Activated naive CD4-positive, alpha-beta T cell treated with anti-CD3 and anti-CD28 coated beads, Interleukin-2, amount 50 U/mL, for 24 hours (primary cell): ENCODE results near the gene SLC9A9.
"Not testable (repeated sequence)": the region's sequence is repeated elsewhere in the genome, so short reads cannot be mapped to it uniquely, and the experiment has no call there.

Experiments
- H3K27ac Mint-ChIP-seq: one replicate; pipeline ENCODE4 v1.8.0; 2021; ENCODE audit warnings: mild to moderate bottlenecking, mixed read lengths
- H3K27me3 Mint-ChIP-seq: one replicate; pipeline ENCODE4 v1.8.0; 2021; ENCODE audit warnings: mixed read lengths
- H3K36me3 Mint-ChIP-seq: one replicate; pipeline ENCODE4 v1.8.0; 2021; ENCODE audit warnings: mixed read lengths
- H3K4me1 Mint-ChIP-seq: one replicate; pipeline ENCODE4 v1.8.0; 2021; ENCODE audit warnings: mixed read lengths
- H3K4me3 Mint-ChIP-seq: one replicate; pipeline ENCODE4 v1.8.0; 2021; ENCODE audit warnings: mild to moderate bottlenecking, mixed read lengths
- H3K9me3 Mint-ChIP-seq: one replicate; pipeline ENCODE4 v1.8.0; 2021; ENCODE audit warnings: mixed read lengths

The SLC9A9 gene

DNA sequence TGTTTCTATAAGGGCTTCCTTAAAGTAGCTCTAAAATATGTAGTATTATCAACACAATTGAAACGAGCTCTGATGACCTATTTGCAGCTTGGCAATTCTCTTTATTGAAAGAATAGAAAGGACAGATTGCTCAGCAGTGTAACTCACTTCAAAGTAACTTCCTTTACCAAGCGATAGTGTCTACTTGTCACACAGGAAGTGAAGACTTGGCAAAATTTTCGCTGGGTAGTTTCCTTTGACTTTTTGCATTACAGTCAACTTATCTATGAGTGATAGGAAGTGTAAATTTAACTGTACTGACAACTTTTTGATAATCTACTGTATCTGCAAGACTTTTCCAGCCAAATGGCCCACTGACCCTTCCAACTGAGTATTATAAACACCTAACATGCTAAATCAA lies 22.8 kb downstream of the SLC9A9 start:
- no peak overlapping the region for H3K4me3 Mint-ChIP-seq
- peak overlapping the region; percentile 52 for H3K27ac Mint-ChIP-seq
- H3K36me3 Mint-ChIP-seq = peaks cover 23% of the 10 kb centered on the region
- H3K9me3 Mint-ChIP-seq = peaks cover 6% of the 10 kb centered on the region
- H3K27me3 Mint-ChIP-seq = no peaks in the 10 kb centered on the region
- H3K4me1 Mint-ChIP-seq = peaks cover 27% of the 10 kb centered on the region

DNA sequence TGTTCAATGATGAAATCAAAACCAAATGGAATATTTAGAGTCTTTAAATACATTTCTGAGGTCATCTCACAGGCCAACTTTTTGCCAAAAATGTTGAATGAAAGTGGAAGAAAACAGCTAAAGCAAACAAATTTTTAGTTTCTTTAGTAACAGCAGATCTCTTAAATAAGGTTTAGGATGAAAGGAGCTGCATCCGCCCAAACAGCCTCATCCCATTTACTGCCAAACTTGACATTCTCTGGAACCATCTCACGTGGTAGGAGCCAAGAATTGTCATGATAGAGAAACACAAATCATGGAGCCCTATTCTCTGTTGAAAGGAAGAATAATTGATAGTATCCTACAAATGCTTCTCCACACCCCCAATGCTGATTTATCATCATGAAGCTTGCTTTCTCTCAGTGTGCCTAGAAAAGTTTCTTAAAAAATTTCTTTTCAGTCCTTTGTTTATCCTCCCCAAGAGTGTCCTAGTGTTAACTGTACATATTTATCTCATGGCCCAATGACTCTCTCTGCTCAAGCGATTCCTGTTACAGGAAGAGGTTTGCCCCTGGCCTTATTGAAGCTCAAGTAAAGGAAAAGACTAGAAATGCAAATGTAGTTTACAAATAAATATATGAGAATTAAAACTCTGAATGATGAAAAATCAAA lies 23.4 kb downstream of the SLC9A9 start:
- Mint-ChIP-seq H3K27ac (no peak overlapping the region), H3K4me1 (peaks cover 23% of the 10 kb centered on the region)

DNA sequence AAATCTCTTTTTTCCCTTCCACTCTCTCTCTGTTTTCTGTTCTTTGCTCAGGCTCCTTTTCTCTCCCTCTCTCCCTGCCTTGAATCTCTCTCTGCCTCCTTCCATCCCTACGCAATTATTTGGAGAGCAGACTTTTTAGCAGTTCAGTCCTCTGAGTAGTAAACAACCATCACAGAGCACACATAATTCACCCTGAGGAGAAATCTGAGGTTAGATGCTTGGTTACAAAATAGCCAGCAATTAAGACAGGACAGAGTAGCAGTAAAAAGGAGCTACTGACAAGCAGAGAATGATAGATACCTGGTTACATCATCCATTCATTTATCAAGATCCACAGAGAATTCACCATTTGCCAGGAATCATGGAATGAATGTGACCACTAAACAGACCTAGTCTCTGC lies 25.5 kb downstream of the SLC9A9 start:
- peaks cover 23% of the 10 kb centered on the region for H3K4me1 Mint-ChIP-seq
- H3K27me3 Mint-ChIP-seq = no peaks in the 10 kb centered on the region
- H3K4me3 Mint-ChIP-seq = no peak overlapping the region
- peaks cover 6% of the 10 kb centered on the region for H3K9me3 Mint-ChIP-seq
- peak overlapping the region; percentile 79 for H3K27ac Mint-ChIP-seq
- H3K36me3 Mint-ChIP-seq = peaks cover 9% of the 10 kb centered on the region

More for the DNA sequence above, 23.4 kb downstream of the SLC9A9 start:
- no peak overlapping the region for H3K4me3 Mint-ChIP-seq
- no peaks in the 10 kb centered on the region for H3K27me3 Mint-ChIP-seq
- peaks cover 6% of the 10 kb centered on the region for H3K9me3 Mint-ChIP-seq
- H3K36me3 Mint-ChIP-seq = peaks cover 21% of the 10 kb centered on the region

DNA sequence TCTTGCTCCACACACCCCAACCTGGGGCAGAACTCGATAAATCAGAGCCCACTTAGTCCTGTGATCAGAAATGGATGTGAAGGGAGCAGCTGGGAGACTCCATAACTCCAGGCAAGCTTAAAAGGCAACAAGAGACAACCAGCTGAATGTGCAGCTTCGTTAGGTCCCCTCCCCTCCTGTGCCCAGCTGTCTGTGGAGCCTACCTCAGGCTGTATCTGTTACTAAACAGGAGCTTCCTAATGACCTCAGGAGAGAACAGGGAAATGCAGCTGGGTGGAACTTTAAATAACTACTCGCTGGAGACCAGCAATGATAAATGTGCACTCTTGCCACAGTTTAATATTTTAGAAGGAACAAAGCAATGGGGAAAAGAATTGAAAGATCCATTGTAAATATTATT lies 25.9 kb downstream of the SLC9A9 start:
- H3K4me1 Mint-ChIP-seq = peaks cover 23% of the 10 kb centered on the region
- peaks cover 11% of the 10 kb centered on the region for H3K36me3 Mint-ChIP-seq
- H3K27me3 Mint-ChIP-seq = no peaks in the 10 kb centered on the region
- no peak overlapping the region for H3K27ac Mint-ChIP-seq
- H3K9me3 Mint-ChIP-seq = peaks cover 6% of the 10 kb centered on the region
- H3K4me3 Mint-ChIP-seq = no peak overlapping the region

DNA sequence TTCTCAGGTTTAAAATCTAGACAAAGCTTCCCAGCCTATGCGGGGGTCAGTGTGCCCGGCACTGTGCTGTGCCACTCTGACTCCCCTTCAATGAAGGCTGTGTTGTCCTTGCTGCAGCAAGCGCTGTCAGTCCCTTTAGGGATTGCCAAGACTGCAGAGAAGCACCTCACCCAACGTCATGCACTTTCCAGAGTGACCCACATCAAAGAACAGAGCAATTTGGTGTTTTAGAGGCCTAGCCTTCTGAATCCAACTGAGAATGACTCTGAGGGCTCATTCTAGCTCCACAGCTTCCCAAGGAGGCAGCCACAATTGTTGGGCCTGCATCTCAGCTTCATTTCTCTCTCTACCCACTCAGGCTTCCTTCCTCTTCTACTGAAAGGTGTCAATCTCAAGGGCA lies 26.4 kb downstream of the SLC9A9 start:
- Mint-ChIP-seq H3K36me3 (peaks cover 11% of the 10 kb centered on the region), H3K27ac (no peak overlapping the region), H3K4me1 (peaks cover 22% of the 10 kb centered on the region), H3K9me3 (peaks cover 5% of the 10 kb centered on the region), H3K4me3 (no peak overlapping the region), H3K27me3 (no peaks in the 10 kb centered on the region)

DNA sequence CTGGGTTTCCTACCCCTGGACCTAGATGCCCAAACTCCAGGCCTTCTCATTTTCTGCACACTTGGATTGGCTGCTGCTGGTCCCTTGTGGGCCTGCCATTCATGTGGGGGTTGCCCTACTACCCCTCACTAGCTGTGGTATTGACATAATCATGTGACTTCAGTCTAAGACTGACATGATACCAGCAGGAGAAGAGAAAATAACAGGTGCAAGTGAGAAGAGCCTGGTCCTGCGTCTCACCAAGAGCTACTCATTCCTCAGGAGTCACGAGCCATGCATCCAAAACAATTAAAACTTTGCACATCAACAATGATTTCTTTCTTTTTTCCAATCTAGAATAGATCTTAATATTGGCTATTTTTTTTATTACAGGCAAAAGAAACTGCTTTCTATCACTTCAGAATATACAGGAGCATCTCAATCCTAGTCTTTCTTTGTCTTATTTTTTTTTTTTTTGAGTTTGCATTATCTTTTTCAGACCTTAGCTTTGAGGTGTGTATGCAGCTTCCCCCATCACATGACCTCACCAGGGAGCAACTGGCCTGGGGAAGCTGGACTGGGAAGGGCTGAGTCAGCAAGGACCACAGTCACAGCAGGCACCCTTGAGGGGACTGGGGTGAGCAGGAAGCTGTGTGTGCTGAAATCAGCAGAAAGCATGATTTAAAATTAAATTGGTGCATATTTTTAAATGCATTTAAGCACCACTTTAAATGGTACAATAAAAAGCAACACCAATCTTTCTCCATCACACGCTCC lies 27.6 kb downstream of the SLC9A9 start:
- H3K27me3 Mint-ChIP-seq = no peaks in the 10 kb centered on the region
- H3K4me3 Mint-ChIP-seq = no peak overlapping the region
- H3K4me1 Mint-ChIP-seq = peaks cover 11% of the 10 kb centered on the region
- H3K9me3 Mint-ChIP-seq = no peaks in the 10 kb centered on the region
- H3K36me3 Mint-ChIP-seq = peaks cover 14% of the 10 kb centered on the region
- no peak overlapping the region for H3K27ac Mint-ChIP-seq

DNA sequence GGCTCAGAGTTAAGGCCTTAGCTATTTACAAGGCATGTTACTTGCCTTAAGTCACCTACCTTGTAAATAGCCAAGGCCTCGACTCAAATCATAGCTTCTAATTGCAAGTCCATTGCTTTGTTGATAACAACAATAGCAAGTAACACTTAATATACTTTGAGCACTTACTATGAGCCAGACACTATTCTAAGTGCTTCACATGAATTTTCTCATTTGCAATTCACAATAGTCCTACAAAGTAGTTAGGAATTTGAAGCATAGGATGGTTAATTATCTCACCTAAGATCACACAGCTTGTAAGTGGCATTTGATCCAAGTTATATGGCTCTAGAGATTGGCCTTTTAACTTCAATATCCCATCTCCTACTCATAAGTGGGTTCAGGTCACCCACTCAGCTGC lies 28.4 kb downstream of the SLC9A9 start:
- H3K27me3 Mint-ChIP-seq = no peaks in the 10 kb centered on the region
- no peak overlapping the region for H3K4me3 Mint-ChIP-seq
- H3K9me3 Mint-ChIP-seq = no peaks in the 10 kb centered on the region
- peaks cover 5% of the 10 kb centered on the region for H3K4me1 Mint-ChIP-seq
- no peak overlapping the region for H3K27ac Mint-ChIP-seq
- H3K36me3 Mint-ChIP-seq = peaks cover 14% of the 10 kb centered on the region

DNA sequence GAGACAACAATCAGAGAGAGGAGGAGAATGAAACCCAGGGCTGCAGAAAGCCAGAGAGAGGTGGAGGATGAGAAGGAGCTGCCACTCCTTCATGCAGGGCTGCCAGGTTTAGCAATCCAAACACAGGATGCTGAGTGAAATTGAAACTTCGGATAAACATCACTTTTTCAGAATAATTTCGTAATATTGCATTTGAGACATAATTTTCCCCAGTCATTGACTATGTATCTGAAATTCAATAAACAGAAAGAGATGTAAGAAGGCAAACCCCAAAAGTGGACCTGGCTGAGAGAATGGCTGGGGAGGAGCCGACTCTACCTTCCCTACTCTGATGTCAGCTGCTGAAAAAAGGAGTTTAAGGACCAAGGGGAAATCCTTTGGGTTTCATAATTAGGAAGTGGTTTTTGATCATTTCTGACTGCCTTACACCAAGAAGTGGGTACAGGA lies 33.8 kb downstream of the SLC9A9 start:
- Mint-ChIP-seq H3K27ac (no peak overlapping the region), H3K36me3 (peaks cover 22% of the 10 kb centered on the region), H3K9me3 (no peaks in the 10 kb centered on the region), H3K27me3 (no peaks in the 10 kb centered on the region), H3K4me3 (no peak overlapping the region), H3K4me1 (peaks cover 15% of the 10 kb centered on the region)

DNA sequence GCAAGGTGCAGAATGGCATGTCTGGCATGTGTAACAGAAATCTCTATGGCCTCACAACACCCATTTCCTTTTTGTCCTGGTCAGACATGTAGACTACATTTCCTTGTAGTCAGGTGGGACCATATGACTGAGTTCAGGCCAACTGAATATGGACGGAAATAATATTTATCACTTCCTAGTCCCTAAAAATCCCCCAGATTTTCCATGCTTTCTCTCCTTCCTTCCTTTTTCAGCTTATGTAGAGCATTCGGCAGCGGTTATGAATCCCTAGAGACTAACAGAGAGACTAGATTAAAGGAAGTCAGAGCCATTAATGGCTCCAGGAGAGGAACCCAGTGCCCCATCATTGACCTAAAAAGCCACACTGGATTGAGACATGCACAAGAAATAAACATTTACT lies 35.8 kb downstream of the SLC9A9 start:
- Mint-ChIP-seq H3K4me1 (peaks cover 15% of the 10 kb centered on the region), H3K9me3 (no peaks in the 10 kb centered on the region), H3K27ac (no peak overlapping the region), H3K36me3 (peaks cover 21% of the 10 kb centered on the region), H3K27me3 (no peaks in the 10 kb centered on the region), H3K4me3 (no peak overlapping the region)

DNA sequence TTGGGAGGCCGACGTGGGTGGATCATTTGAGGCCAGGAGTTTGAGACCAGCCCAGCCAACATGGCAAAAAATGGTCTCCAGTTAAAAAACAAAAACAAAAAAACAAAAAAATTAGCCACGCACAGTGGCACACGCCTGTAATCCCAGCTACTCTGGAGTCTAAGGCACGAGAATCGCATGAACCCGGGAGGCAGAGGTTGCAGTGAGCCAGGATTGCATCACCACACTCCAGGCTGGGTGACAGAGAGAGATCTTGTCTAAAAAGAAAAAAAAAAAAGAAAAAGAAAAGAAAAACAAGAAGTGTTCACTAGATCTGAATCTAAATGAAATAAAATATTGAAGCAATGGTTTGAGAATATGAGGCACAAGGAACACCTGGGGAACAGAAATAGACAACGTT lies 36.7 kb downstream of the SLC9A9 start:
- Mint-ChIP-seq H3K4me3 (no peak overlapping the region), H3K9me3 (no peaks in the 10 kb centered on the region), H3K36me3 (peaks cover 20% of the 10 kb centered on the region), H3K27ac (no peak overlapping the region), H3K4me1 (peaks cover 15% of the 10 kb centered on the region), H3K27me3 (no peaks in the 10 kb centered on the region)

DNA sequence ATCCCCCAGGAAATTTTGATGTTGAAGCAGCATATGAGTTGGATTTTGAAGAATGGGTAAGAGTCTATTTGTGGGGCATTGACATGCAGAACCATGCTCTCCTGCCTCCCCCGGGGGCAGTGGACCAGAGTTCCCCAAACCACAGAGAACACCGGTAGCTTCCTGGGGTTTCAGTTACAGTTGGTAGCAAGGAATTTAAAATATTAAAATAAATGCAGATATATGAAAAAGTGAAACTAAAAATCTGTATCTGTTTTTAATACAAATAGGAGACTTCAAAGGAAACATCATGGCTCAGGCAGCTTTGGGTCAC lies 37.4 kb downstream of the SLC9A9 start:
- H3K4me3 Mint-ChIP-seq = no peak overlapping the region
- H3K9me3 Mint-ChIP-seq = no peaks in the 10 kb centered on the region
- no peaks in the 10 kb centered on the region for H3K27me3 Mint-ChIP-seq
- peaks cover 15% of the 10 kb centered on the region for H3K4me1 Mint-ChIP-seq
- H3K27ac Mint-ChIP-seq = no peak overlapping the region
- peaks cover 17% of the 10 kb centered on the region for H3K36me3 Mint-ChIP-seq

DNA sequence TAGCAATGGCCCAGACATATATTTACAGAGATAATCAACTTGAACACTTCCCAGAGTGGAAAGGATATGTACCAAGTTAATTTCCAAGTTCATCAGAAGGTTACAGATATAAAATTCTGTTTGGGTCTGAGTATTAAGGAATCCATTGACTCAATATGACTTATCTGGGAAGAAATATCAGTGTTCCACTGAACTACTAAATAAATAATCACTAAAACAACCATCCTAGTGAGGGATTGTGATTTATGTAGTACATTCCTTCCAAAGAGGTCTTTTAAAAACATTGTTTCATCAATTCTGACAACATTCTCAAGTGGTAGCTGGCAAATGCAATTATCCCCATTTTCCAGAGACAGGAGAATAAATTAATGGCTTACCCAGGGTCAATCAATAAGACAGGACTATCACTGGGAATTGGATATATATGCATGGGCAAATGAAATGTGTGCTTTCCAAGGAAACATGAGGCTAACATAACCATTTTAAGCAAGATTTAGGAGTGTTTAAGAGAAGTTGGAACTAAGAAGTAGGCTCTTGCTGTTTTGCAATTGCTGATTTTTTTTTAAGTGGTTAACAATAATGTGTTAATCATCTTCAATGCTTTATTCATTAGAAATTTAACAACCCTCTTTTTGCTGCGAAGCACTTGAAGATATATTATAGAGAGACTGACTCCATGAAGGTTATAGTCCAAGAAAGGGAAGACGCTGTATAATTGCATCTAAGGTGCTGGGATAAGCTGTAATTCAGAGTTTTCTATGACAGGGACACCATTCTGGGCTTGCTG lies 37.9 kb downstream of the SLC9A9 start:
- Mint-ChIP-seq H3K36me3 (peaks cover 17% of the 10 kb centered on the region), H3K27ac (no peak overlapping the region), H3K4me3 (no peak overlapping the region), H3K9me3 (no peaks in the 10 kb centered on the region), H3K27me3 (no peaks in the 10 kb centered on the region), H3K4me1 (peaks cover 15% of the 10 kb centered on the region)

DNA sequence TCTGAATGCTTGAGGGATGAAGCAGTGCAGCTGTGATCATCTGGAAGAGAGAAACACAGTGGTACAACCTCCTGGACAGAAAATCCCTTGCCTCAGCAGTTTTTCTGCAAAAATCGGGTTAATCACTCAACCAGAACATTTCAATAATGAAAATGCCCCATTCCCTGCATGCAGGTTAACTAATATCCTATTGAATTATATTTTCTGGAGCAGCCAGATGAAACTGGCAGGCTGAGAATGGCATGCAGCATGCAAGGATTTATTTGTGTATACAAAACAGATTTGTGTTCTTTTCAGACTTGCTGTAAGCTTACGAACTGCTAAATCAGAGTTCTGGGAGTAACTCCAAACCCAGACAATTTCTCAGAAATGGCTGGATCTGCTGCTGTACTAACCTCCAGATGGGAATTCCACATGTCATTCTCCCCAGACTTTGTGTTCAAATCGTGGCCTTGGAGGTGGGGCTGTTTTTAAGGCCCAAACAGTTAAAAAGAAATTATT lies 39.1 kb downstream of the SLC9A9 start:
- Mint-ChIP-seq H3K27ac (no peak overlapping the region), H3K4me1 (peaks cover 7% of the 10 kb centered on the region), H3K9me3 (no peaks in the 10 kb centered on the region), H3K27me3 (no peaks in the 10 kb centered on the region), H3K36me3 (peaks cover 12% of the 10 kb centered on the region), H3K4me3 (no peak overlapping the region)

DNA sequence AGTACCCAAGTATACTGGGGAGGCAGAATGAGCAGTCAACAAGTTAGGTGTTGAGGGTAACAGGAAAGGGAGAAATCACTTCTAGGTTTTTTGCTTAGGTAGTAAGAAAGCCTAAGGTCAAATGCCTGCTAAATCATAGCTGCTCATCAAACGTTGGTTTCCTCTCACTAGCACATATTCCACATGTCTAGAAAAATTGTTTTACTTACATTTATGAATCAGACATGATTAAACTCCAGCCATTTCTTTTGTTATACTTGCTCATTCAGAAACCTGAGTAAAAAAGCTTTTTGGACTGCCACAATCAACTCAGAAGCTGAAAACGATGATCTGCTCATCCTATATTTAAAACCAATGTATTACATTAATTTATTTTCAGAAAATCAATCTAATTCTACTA lies 40.2 kb downstream of the SLC9A9 start:
- Mint-ChIP-seq H3K4me1 (no peaks in the 10 kb centered on the region), H3K27me3 (no peaks in the 10 kb centered on the region), H3K36me3 (peaks cover 8% of the 10 kb centered on the region), H3K27ac (no peak overlapping the region), H3K9me3 (no peaks in the 10 kb centered on the region), H3K4me3 (no peak overlapping the region)

DNA sequence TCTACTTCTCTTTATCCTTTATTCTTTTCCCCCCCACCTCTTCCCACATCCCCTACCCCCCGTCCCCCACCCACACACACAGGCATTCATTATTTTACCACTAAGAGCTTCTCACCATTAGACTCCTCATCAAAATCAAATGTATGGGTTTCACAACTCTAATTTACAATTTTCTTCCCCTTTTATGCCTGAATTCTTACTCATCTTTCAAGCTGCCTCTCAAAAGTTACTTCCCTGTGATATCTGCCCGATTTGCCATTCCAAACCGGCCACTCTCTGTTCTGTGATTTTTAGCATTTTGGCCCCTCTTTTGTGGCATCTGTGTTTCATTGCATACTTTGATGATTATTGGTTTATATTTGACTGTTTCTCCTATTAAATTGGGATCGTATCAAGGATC lies 42.2 kb downstream of the SLC9A9 start:
- Mint-ChIP-seq H3K4me1 (no peaks in the 10 kb centered on the region), H3K36me3 (peaks cover 4% of the 10 kb centered on the region), H3K27ac (no peak overlapping the region), H3K27me3 (no peaks in the 10 kb centered on the region), H3K9me3 (no peaks in the 10 kb centered on the region), H3K4me3 (no peak overlapping the region)

DNA sequence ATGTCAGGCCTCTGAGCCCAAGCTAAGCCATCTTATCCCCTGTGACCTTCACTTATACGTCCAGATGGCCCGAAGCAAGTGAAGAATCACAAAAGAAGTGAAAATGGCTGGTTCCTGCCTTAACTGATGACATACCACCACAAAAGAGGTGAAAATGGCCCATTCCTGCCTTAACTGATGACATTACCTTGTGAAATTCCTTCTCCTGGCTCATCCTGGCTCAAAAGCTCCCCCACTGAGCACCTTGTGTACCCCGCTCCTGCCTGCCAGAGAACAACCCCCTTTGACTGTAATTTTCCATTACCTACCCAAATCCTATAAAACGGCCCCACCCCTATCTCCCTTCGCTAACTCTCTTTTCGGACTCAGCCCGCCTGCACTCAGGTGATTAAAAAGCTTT lies 42.8 kb downstream of the SLC9A9 start:
- H3K27me3 Mint-ChIP-seq, H3K9me3 Mint-ChIP-seq, H3K27ac Mint-ChIP-seq, H3K36me3 Mint-ChIP-seq, H3K4me1 Mint-ChIP-seq, H3K4me3 Mint-ChIP-seq: not testable (repeated sequence)
